Measurements from ENCODE around the gene TRIP12. TPM values are rescaled to one million over a fixed set of nuclear protein-coding genes. Genes with fewer than 3 reads are reported as not detected.

The TRIP12 gene
- polyA plus RNA-seq, 3 donors: 22.2 to 56.7 (median 44.0) TPM

DNA sequence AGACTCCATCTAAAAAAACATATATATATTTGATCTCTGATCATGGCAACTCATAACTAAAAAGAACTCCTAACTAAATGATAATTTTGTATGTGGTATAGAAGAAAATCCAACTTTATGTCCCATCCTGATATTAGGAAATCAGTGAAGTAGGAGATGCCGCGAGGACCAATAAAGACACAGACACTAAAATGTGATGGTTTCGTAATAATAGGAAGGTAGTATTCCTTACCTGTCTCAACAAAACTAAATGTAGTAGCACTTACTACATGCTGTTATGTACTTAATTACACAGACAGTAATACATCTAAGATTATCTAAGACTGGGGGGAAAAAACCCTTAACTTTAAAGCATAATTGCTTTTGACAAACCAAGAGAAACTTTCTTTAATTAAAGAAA lies 63.5 kb downstream of the TRIP12 start:
- H3K4me3 Mint-ChIP-seq: no peak overlapping the region
- Histone ChIP-seq H3K27me3 (ENCODE audit: control insufficient read depth in 2 of 2, insufficient read depth in 2 of 2, low read length in 2 of 2) (no peaks in the 10 kb centered on the region), H3K9me3 (replicated peaks in 1 of 2; ENCODE audit: control insufficient read depth in 1 of 2, insufficient read depth in 1 of 2, low read length in 2 of 2) (no peaks in the 10 kb centered on the region), H3K27ac (ENCODE audit: low read depth in 1 of 2, low read length in 2 of 2) (no peak overlapping the region), H3K9ac (ENCODE audit: insufficient read depth, low read length, poor library complexity, severe bottlenecking) (no peak overlapping the region), H3K4me1 (ENCODE audit: control insufficient read depth in 1 of 2, insufficient read depth in 2 of 2, low read length in 2 of 2) (no peaks in the 10 kb centered on the region), H4K20me1 (ENCODE audit: insufficient read depth, low read length) (peaks cover 100% of the 10 kb centered on the region), H3K79me2 (ENCODE audit: insufficient read depth, low read length) (peaks cover 67% of the 10 kb centered on the region), H3K4me3 (replicated peaks in 1 of 3; ENCODE audit: low read depth in 2 of 3, low read length in 3 of 3) (no peak overlapping the region), H2AFZ (ENCODE audit: insufficient read depth, low read depth, low read length, poor library complexity, severe bottlenecking) (no peak overlapping the region), H3K36me3 (replicated peaks in 1 of 2; ENCODE audit: control insufficient read depth in 1 of 2, insufficient read depth in 2 of 2, low read length in 2 of 2) (peaks cover 37 to 68% of the 10 kb centered on the region in 2 donors), H3K4me2 (replicated peaks; ENCODE audit: extremely low read depth, low read length, poor library complexity, severe bottlenecking) (no peak overlapping the region)
- intact Hi-C loops (cut with micrococcal nuclease): no loop called here
- peaks cover 3% of the 10 kb centered on the region for H3K4me1 Mint-ChIP-seq
- no peaks in the 10 kb centered on the region for H3K9me3 Mint-ChIP-seq
- no peak overlapping the region for H3K27ac Mint-ChIP-seq
- WGBS (ENCODE audit: insufficient coverage): no CpG with 5 or more reads among the region's 3 CpGs
- no peak for TF ChIP-seq CTCF (IDR thresholded peaks at IDR 0.05)
- DNase-seq: no peak
- peaks cover 0 to 1% (median 0%) of the 10 kb centered on the region in 3 donors for H3K27me3 Mint-ChIP-seq (ENCODE audit: low read depth in 3 of 3)
- peaks cover 44 to 51% of the 10 kb centered on the region in 2 donors for H3K36me3 Mint-ChIP-seq

DNA sequence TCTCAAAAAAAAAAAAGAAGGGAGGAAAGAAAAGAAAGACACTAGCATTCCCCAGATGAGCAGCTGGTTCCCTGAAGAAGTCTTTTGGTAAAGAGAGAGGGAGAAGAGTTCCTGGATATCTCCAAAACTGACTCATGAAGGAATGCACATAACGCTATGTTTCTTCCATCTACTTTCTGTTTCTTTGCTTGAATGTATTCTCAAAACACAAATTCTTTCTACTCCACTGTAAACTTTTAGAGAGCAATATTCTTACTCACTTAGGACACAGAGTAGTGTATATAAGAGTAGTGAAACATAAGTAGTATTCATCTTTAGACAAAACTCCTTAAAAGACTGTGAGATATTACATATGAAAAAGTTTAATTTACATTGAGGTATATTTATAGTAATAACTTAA lies 64.2 kb downstream of the TRIP12 start:
- peaks cover 0 to under 1% of the 10 kb centered on the region in 2 donors for H3K4me1 ChIP-seq (ENCODE audit: control insufficient read depth in 1 of 2, insufficient read depth in 2 of 2, low read length in 2 of 2)
- Mint-ChIP-seq H3K27me3 (ENCODE audit: low read depth in 3 of 3) (peaks cover 0 to 1% (median 0%) of the 10 kb centered on the region in 3 donors), H3K4me1 (peaks cover 10% of the 10 kb centered on the region), H3K4me3 (no peak overlapping the region), H3K36me3 (peaks cover 42 to 54% of the 10 kb centered on the region in 2 donors), H3K9me3 (no peaks in the 10 kb centered on the region), H3K27ac (peak overlapping the region in 6 of 7 donors; percentile 11 to 70 (median 58))
- TF ChIP-seq CTCF (IDR thresholded peaks at IDR 0.05): no peak
- no peak for DNase-seq
- H3K4me2 ChIP-seq (replicated peaks; ENCODE audit: extremely low read depth, low read length, poor library complexity, severe bottlenecking): no peak overlapping the region
- peaks cover 64% of the 10 kb centered on the region for H3K79me2 ChIP-seq (ENCODE audit: insufficient read depth, low read length)
- intact Hi-C loops (cut with micrococcal nuclease): no loop called here
- no peak overlapping the region for H3K4me3 ChIP-seq (replicated peaks in 1 of 3; ENCODE audit: low read depth in 2 of 3, low read length in 3 of 3)
- peaks cover 100% of the 10 kb centered on the region for H4K20me1 ChIP-seq (ENCODE audit: insufficient read depth, low read length)
- WGBS (ENCODE audit: insufficient coverage): no CpG with 5 or more reads among the region's 1 CpG
- H3K27ac ChIP-seq (ENCODE audit: low read depth in 1 of 2, low read length in 2 of 2): no peak overlapping the region
- peaks cover 37 to 68% of the 10 kb centered on the region in 2 donors for H3K36me3 ChIP-seq (replicated peaks in 1 of 2; ENCODE audit: control insufficient read depth in 1 of 2, insufficient read depth in 2 of 2, low read length in 2 of 2)
- no peaks in the 10 kb centered on the region for H3K9me3 ChIP-seq (replicated peaks in 1 of 2; ENCODE audit: control insufficient read depth in 1 of 2, insufficient read depth in 1 of 2, low read length in 2 of 2)
- H3K27me3 ChIP-seq (ENCODE audit: control insufficient read depth in 2 of 2, insufficient read depth in 2 of 2, low read length in 2 of 2): no peaks in the 10 kb centered on the region
- no peak overlapping the region for H2AFZ ChIP-seq (ENCODE audit: insufficient read depth, low read depth, low read length, poor library complexity, severe bottlenecking)
- no peak overlapping the region for H3K9ac ChIP-seq (ENCODE audit: insufficient read depth, low read length, poor library complexity, severe bottlenecking)
